Suprapubic skin (tissue), 4 donors: ENCODE measurements around the gene SYT6.

Experiments
- POLR2A ChIP-seq, 2 donors: fragments of 450-650 bp; IDR thresholded peaks; one replicate each; pipeline ENCODE4 v1.6.1; 2017; ENCODE audit warnings: antibody characterized with exemption in 2 of 2, mild to moderate bottlenecking in 2 of 2, moderate library complexity in 2 of 2
- POLR2AphosphoS5 ChIP-seq, 3 donors: sonication (generic); formaldehyde crosslinking; IDR thresholded peaks; one replicate each; pipeline ENCODE4 v1.6.1; 2017; ENCODE audit warnings: antibody characterized with exemption in 3 of 3
- TF ChIP-seq, protein P1 (sequence below), 2 donors: fragments of 200-600 bp in 1 of 2; fragments of 450-650 bp in 1 of 2; sonication (generic) in 1 of 2; IDR thresholded peaks; one replicate each; pipeline ENCODE4 v1.5.1; 2016 to 2019; ENCODE audit warnings: antibody characterized with exemption in 2 of 2, mild to moderate bottlenecking in 1 of 2, moderate library complexity in 1 of 2

DNA sequence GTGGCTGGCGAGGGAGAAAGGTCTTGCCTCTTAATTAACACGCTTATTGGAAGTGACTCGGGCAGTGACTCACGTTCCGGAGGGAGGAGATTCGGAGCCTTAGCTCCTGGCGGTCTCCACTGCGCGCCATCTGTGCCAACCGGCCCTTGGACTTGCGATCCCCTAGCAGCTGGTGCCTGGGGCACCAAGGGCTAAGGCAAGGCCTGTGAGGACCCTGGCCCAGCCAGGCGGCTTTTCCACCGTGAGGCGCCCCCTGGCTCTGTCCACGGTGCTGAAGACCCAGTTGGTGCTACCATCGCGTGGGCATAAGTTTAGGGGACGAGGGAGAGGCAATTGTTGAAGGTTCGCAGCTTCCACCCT, 1.3 kb upstream of the SYT6 start:
- TF ChIP-seq, protein P1, sequence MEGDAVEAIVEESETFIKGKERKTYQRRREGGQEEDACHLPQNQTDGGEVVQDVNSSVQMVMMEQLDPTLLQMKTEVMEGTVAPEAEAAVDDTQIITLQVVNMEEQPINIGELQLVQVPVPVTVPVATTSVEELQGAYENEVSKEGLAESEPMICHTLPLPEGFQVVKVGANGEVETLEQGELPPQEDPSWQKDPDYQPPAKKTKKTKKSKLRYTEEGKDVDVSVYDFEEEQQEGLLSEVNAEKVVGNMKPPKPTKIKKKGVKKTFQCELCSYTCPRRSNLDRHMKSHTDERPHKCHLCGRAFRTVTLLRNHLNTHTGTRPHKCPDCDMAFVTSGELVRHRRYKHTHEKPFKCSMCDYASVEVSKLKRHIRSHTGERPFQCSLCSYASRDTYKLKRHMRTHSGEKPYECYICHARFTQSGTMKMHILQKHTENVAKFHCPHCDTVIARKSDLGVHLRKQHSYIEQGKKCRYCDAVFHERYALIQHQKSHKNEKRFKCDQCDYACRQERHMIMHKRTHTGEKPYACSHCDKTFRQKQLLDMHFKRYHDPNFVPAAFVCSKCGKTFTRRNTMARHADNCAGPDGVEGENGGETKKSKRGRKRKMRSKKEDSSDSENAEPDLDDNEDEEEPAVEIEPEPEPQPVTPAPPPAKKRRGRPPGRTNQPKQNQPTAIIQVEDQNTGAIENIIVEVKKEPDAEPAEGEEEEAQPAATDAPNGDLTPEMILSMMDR (IDR thresholded peaks at IDR 0.05), result no peak
- TF ChIP-seq POLR2AphosphoS5 (IDR thresholded peaks at IDR 0.05) (no peak), POLR2A (IDR thresholded peaks at IDR 0.05) (no peak)
